Stimulated activated CD4-positive, alpha-beta T cell treated with anti-CD3 and anti-CD28 coated beads, TNF-alpha, amount 100 ng/mL, for 4 hours (primary cell): ENCODE data around the gene SLC25A39.

Experiments
- DNase-seq, 3 experiments: peaks; one replicate each; pipeline ENCODE4 v3.0.0-alpha.2; 2020; ENCODE audit warnings: low read depth in 3 of 3

SLC25A39 gene

DNA sequence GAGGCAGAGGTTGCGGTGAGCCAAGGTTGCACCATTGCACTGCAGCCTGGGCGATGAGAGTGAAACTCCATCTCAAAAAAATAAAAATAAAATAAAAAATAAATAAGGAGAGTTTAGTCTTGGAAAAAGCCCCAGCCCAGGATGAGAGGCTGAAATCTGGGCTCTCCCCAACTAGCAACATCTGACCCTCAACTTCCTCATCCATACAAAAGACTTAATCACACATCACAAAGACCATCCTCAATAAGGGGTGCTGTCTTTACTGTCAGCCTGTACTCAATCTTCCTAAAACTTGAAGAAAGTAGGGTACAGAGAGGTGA lies 45.3 kb downstream of the SLC25A39 start:
- DNase-seq: no peak

DNA sequence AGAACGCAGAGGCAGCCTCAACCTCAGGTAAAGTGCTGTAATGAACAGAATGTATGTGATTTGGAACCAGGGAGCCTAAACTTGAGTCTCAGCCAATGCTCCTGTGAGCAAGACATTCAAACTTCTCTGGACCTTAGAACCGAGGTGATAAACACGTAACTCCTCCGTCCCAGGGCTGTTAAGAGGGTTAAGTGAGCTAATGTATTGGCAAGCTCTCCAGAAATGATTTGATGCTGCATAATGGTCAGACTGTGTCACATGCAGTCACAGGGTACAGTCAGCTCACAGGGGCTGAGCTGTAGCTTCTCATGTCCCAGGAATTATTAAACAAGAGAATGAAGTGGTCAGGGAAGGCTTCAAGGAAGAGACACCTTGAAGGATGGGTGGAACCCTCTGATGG lies 46.6 kb downstream of the SLC25A39 start:
- no peak for DNase-seq

DNA sequence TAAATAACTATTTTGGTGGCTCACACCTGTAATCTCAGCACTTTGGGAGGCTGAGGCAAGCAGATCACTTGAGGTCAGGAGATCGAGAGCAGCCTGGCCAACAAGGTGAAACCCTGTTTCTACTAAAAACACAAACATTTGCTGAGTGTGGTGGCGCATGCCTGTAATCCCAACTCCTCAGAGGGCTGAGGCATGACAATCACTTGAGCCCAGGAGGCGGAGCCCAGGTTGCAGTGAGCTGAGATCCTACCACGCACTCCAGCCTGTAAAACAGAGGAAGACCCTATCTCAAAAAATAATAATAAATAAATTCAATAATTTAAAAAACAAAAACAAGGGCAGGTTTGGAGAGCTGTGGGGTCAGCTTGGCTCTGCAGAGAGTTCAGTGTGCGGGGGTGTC lies 51.0 kb downstream of the SLC25A39 start:
- no peak for DNase-seq

DNA sequence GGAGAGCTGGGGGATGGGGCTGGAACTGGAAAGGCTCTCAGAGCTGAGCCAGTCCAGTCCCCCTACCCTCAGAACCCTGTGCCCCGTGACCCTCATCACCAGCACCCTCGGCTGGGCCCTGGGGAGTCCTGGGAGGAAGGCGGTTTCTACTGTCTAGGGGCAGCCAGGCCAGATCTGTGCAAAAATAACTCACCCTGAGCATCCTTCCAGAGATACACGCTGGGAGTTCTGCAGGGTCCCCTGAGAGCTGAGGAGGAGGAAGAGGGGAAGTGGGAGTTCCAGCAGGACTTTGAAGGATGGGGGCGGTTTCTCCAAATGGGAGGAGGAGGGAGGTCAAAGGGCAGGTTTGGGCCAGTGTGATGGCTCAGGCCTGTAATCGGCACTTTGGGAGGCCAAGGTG lies 51.7 kb downstream of the SLC25A39 start:
- no peak for DNase-seq

DNA sequence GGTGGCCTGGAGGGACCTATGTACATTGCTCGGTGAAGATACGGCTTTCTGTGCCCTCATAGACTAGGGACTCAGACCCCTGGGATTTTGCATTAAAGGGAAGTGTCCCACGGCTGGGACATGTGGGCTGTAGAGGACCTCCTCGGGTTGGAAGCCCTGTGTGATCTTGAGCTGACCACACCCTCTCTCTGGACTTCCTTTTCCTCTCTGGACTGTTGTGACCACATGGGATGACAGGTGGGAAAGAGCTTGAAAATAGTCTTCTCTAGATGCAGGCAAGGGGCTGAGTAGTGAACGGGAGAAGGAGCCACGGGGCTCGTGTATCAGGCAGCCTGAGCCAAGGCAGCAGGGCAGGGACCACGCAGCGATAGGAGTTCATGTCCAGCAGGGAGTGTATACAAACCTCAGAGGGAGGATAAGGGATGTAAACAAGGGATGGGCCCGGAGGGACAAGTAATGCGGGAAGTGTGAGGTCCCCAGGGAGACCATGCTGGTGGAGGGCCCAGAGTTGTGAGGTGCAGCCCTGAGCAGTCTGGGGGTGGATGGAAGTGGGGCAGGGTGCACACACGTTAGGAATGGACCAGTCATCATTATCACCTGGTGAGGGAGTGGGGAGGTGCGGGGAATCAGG lies 52.2 kb downstream of the SLC25A39 start:
- no peak for DNase-seq
